Adrenal gland (tissue), 12 donors: ENCODE measurements around the gene MAPK11. TPM values are rescaled to one million over a fixed set of nuclear protein-coding genes. Genes with fewer than 3 reads are reported as not detected.

Experiments used
- DNase-seq, 7 donors: peaks; one replicate each; pipeline ENCODE4 v3.0.0-alpha.2; 2019 to 2020
- H3K27ac ChIP-seq, 5 donors: fragments of 200-600 bp; sonication (generic) in 4 of 5; 1 replicate in 3 of 5; 2 replicates in 2 of 5; pipeline versions ENCODE4 v1.5.1 to v1.8.0; 2016 to 2020; ENCODE audit warnings: mild to moderate bottlenecking in 1 of 5
- H3K27me3 ChIP-seq: fragments of 200-600 bp; 2 replicates; pipeline ENCODE4 v1.8.0; 2021
- H3K36me3 ChIP-seq, 2 donors: fragments of 200-600 bp; replicated peaks in 1 of 2; 1 replicate in 1 of 2; 2 replicates in 1 of 2; pipeline versions ENCODE4 v1.5.1 to v1.8.0; 2018 to 2022
- H3K4me1 ChIP-seq, 2 donors: fragments of 200-600 bp; replicated peaks in 1 of 2; 1 replicate in 1 of 2; 2 replicates in 1 of 2; pipeline versions ENCODE4 v1.5.1 to v1.8.0; 2018 to 2021
- H3K4me3 ChIP-seq, 4 donors: fragments of 200-600 bp; sonication (generic) in 3 of 4; one replicate each; pipeline ENCODE4 v1.5.1; 2016 to 2018
- H3K9me3 ChIP-seq, 3 donors: fragments of 200-600 bp; sonication (generic) in 1 of 3; replicated peaks in 1 of 3; 1 replicate in 2 of 3; 2 replicates in 1 of 3; pipeline versions ENCODE4 v1.5.1 to v1.8.0; 2016 to 2021
- CTCF ChIP-seq, 6 experiments: fragments of 450-650 bp in 4 of 6; fragments of 200-600 bp in 2 of 6; sonication (generic) in 1 of 6; IDR thresholded peaks; 1 replicate in 5 of 6; 2 replicates in 1 of 6; pipeline versions ENCODE4 v1.5.1 to v1.8.0; 2016 to 2021; ENCODE audit warnings: antibody characterized with exemption in 6 of 6, mild to moderate bottlenecking in 2 of 6, moderate library complexity in 1 of 6
- POLR2A ChIP-seq, 2 donors: fragments of 450-650 bp; IDR thresholded peaks; one replicate each; pipeline ENCODE4 v1.6.1; 2017; ENCODE audit warnings: antibody characterized with exemption in 2 of 2, mild to moderate bottlenecking in 2 of 2, moderate library complexity in 1 of 2
- WGBS, 4 donors: extraction: QIAGEN DNeasy Blood & Tissue Kit in 2 of 4; methylation state at CpG; one replicate each; pipeline versions ENCODE4 v1.1.5 to v1.1.7; 2013 to 2017; 5-methylcytosine and 5-hydroxymethylcytosine counted together
- intact Hi-C, 2 donors: fragments of 100-400 bp; cut with DNase I; formaldehyde crosslinking; loops; one replicate each; pipeline versions ENCODE4 v1.14.1 to v1.15.0; 2022 to 2023
- polyA plus RNA-seq, 3 donors: library from polyadenylated mRNA; stranded (reverse); fragments of 200-250 nt in 2 of 3; fragments of 350-450 nt in 1 of 3; fragmentation: Illumina TruSeq in 1 of 3; extraction: RNeasy Lipid Tissue Mini Kit (QIAGEN cat#74804) in 1 of 3; gene quantifications; one replicate each; pipeline ENCODE4 v1.2.3, GENCODE V29; 2013 to 2014
- total RNA-seq, 9 donors: library from RNA; depleted of rRNA in 4 of 9; stranded (reverse); fragments of >200 nt in 4 of 9; fragments of 120-200 nt in 1 of 9; fragmentation: NEBNext Ultra II Directional in 1 of 9; extraction: Animal tissue kit (Norgen Biotek cat#: 25700) in 1 of 9; gene quantifications; one replicate each; pipeline versions ENCODE4 v1.1.0 to v1.2.4, GENCODE V29; 2013 to 2023
- donor health status: healthy with polysubstance abuse.
- donor health status: Bipolar disorder and iron deficiency.
- donor health status: DM: yes; HTN: yes; CAD: no.
- donor health status: DM: no; HTN: no; CAD: no.
- donor health status: DM: no; HTN: no; CAD: no.
- donor health status: DM: yes; HTN: yes; CAD: no.

Gene MAPK11
- total and polyA plus RNA-seq, 12 donors = 2.0 to 29.5 (median 6.7) TPM

- WGBS, 4 donors = 65 to 87% (median 79%) methylated on average over 6 to 12 of the region's 12 CpGs
- TF ChIP-seq POLR2A (IDR thresholded peaks at IDR 0.05) (no peak), CTCF (IDR thresholded peaks at IDR 0.05) (no peak)
Measured at GRCh38 chr22:50256258-50256862, 13.8 kb downstream of the MAPK11 start.

GRCh38 chr22:50255607-50256006, 14.6 kb downstream of the MAPK11 start:
- intact Hi-C loops = loop anchor here in 1 of 2 donors (10.0 kb wide), 1 partner anchor 359 kb away; no protein-coding TSS in a partner anchor
- no peak for DNase-seq
- peaks cover 10 to 11% of the 10 kb centered on the region in 2 donors for H3K4me1 ChIP-seq
- no peaks in the 10 kb centered on the region for H3K36me3 ChIP-seq
- no peak overlapping the region for H3K4me3 ChIP-seq
- H3K27ac ChIP-seq = no peak overlapping the region
- WGBS, 4 donors = 86 to 92% (median 90%) methylated on average over 5 to 17 of the region's 17 CpGs
- TF ChIP-seq POLR2A (IDR thresholded peaks at IDR 0.05) = no peak
- TF ChIP-seq CTCF (IDR thresholded peaks at IDR 0.05) = no peak
- no peaks in the 10 kb centered on the region for H3K9me3 ChIP-seq
- H3K27me3 ChIP-seq = no peaks in the 10 kb centered on the region

More at GRCh38 chr22:50256258-50256862, 13.8 kb downstream of the MAPK11 start:
- Histone ChIP-seq H3K27ac (no peak overlapping the region), H3K27me3 (no peaks in the 10 kb centered on the region), H3K4me1 (peaks cover 5 to 6% of the 10 kb centered on the region in 2 donors), H3K9me3 (no peaks in the 10 kb centered on the region), H3K36me3 (no peaks in the 10 kb centered on the region), H3K4me3 (no peak overlapping the region)
- intact Hi-C loops = loop anchor here in 1 of 2 donors (10.0 kb wide), 1 partner anchor 358 kb away; no protein-coding TSS in a partner anchor
- no peak for DNase-seq

GRCh38 chr22:50255099-50255498, 15.1 kb downstream of the MAPK11 start:
- H3K4me1 ChIP-seq = peaks cover 15 to 16% of the 10 kb centered on the region in 2 donors
- H3K9me3 ChIP-seq = no peaks in the 10 kb centered on the region
- no peak for DNase-seq
- H3K27me3 ChIP-seq = no peaks in the 10 kb centered on the region
- no peak overlapping the region for H3K27ac ChIP-seq
- intact Hi-C loops = loop anchor here in 1 of 2 donors (10.0 kb wide), 1 partner anchor 360 kb away; no protein-coding TSS in a partner anchor
- TF ChIP-seq CTCF (IDR thresholded peaks at IDR 0.05) (no peak), POLR2A (IDR thresholded peaks at IDR 0.05) (no peak)
- H3K36me3 ChIP-seq = no peaks in the 10 kb centered on the region
- 78 to 90% (median 82%) methylated on average over 15 to 19 of the region's 19 CpGs for WGBS, 4 donors
- no peak overlapping the region for H3K4me3 ChIP-seq

GRCh38 chr22:50253941-50254340, 16.2 kb downstream of the MAPK11 start:
- Histone ChIP-seq H3K27me3 (no peaks in the 10 kb centered on the region), H3K36me3 (no peaks in the 10 kb centered on the region), H3K4me3 (no peak overlapping the region), H3K27ac (no peak overlapping the region), H3K9me3 (no peaks in the 10 kb centered on the region), H3K4me1 (peaks cover 18 to 21% of the 10 kb centered on the region in 2 donors)
- TF ChIP-seq CTCF (IDR thresholded peaks at IDR 0.05) (no peak), POLR2A (IDR thresholded peaks at IDR 0.05) (no peak)
- 66 to 82% (median 70%) methylated on average over 5 to 8 of the region's 8 CpGs for WGBS, 4 donors
- intact Hi-C loops = loop anchor here (5.0 to 10.0 kb wide), 2 partner anchors 88 to 361 kb away; partner anchors contain the start of gene PPP6R2 (in 1 of the 2)
- DNase-seq = no peak
